Kidney (tissue), 14 donors: Measurements from ENCODE around the gene MYBPH. TPM values are rescaled to one million over a fixed set of nuclear protein-coding genes. Genes with fewer than 3 reads are reported as not detected.

Experiments
- DNase-seq, 5 donors: peaks; one replicate each; pipeline ENCODE4 v3.0.0-alpha.2; 2013 to 2020
- FAIRE-seq: peaks from 2 replicates; lab custom pipeline; 2012; peaks lifted over from hg19 to GRCh38; lab: Jason Lieb, UNC
- H3K27ac ChIP-seq, 2 donors: one replicate each; pipeline ENCODE4 v1.7.0; 2013; ENCODE audit warnings: low read depth in 2 of 2, low read length in 2 of 2, inconsistent platforms in 1 of 2
- H3K27me3 ChIP-seq: one replicate; pipeline ENCODE4 v1.7.1; 2013; ENCODE audit warnings: low read length, inconsistent platforms; ENCODE audit not compliant: control insufficient read depth, insufficient read depth
- H3K36me3 ChIP-seq, 3 donors: one replicate each; pipeline versions ENCODE4 v1.7.0 to v1.7.1; 2013; ENCODE audit warnings: low read length in 3 of 3, control low read depth in 1 of 3, inconsistent platforms in 1 of 3; ENCODE audit not compliant: insufficient read depth in 3 of 3, control insufficient read depth in 2 of 3
- H3K4me1 ChIP-seq, 3 donors: one replicate each; pipeline versions ENCODE4 v1.7.0 to v1.7.1; 2013; ENCODE audit warnings: low read length in 3 of 3, inconsistent platforms in 1 of 3, low read depth in 1 of 3; ENCODE audit not compliant: control insufficient read depth in 2 of 3, insufficient read depth in 2 of 3
- H3K4me3 ChIP-seq, 3 donors: one replicate each; pipeline versions ENCODE4 v1.7.0 to v1.8.1; 2013; ENCODE audit warnings: low read length in 3 of 3, control low read depth in 1 of 3, inconsistent platforms in 1 of 3
- H3K9ac ChIP-seq, 3 donors: one replicate each; pipeline versions ENCODE4 v1.7.0 to v1.7.1; 2013; ENCODE audit warnings: low read length in 3 of 3, control low read depth in 1 of 3, inconsistent platforms in 1 of 3
- H3K9me3 ChIP-seq, 3 donors: one replicate each; pipeline versions ENCODE4 v1.7.0 to v1.7.1; 2013; ENCODE audit warnings: low read length in 3 of 3, control low read depth in 1 of 3, inconsistent platforms in 1 of 3; ENCODE audit not compliant: control insufficient read depth in 2 of 3, insufficient read depth in 1 of 3
- CTCF ChIP-seq: IDR thresholded peaks from 3 replicates; pipeline ENCODE4 v1.5.1; 2012; ENCODE audit warnings: mild to moderate bottlenecking, moderate library complexity, borderline replicate concordance; ENCODE audit not compliant: insufficient read depth; ENCODE audit errors: extremely low read depth
- intact Hi-C: fragments of 100-400 bp; cut with DNase I; formaldehyde crosslinking; loops from one replicate; pipeline ENCODE4 v1.11.1; 2022
- polyA plus RNA-seq: library from polyadenylated mRNA; stranded (reverse); fragments of 350-450 nt; fragmentation: Illumina TruSeq; extraction: RNeasy Lipid Tissue Mini Kit (QIAGEN cat#74804); gene quantifications from one replicate; pipeline ENCODE4 v1.2.3, GENCODE V29; 2014; ENCODE audit warnings: low read depth, low replicate concordance; ENCODE audit not compliant: insufficient read depth
- total RNA-seq: library from RNA; stranded (reverse); fragmentation: NEBNext Ultra II Directional; extraction: Animal tissue kit (Norgen Biotek cat#: 25700); gene quantifications from one replicate; pipeline ENCODE4 v1.2.1, GENCODE V29; 2021
- donor health status: control.
- donor health status: control.
- donor health status: control.
- donor health status: control.
- donor health status: control.
- donor health status: DM: yes; HTN: yes; CAD: no.
- donor health status: Normal renal cell carcinoma (clear cell type).

The MYBPH gene
- total and polyA plus RNA-seq, 2 donors from 2014 or later = 2.3 TPM; not detected in 1

DNA sequence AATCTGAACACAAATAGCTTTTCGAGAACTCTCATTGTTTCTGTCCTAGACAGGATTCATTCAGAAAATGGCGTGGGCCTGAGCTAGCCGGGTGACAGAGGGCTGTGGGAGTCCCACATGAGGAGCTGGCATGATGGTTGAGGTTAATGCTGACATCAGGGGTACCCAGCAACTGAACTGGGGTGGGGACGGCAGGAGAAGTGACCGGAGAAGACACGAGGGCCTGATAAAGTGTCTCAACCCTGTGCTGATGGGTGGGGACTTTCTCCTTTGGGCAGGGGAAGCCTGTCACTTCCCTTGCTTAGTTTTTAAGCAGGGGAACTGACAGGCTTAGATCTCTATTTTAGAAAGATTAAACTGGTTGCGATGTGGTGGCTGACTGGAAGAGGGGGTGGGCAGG, 39.2 kb upstream of the MYBPH start:
- DNase-seq (no peak), FAIRE-seq (no peak)
- Histone ChIP-seq H3K27ac (no peak overlapping the region), H3K9me3 (no peaks in the 10 kb centered on the region), H3K27me3 (no peaks in the 10 kb centered on the region), H3K36me3 (no peaks in the 10 kb centered on the region), H3K9ac (no peak overlapping the region), H3K4me1 (no peaks in the 10 kb centered on the region), H3K4me3 (no peak overlapping the region)
- no peak for TF ChIP-seq CTCF
- intact Hi-C loops = loop anchor here (5.0 kb wide), 2 partner anchors 98 to 173 kb away; no protein-coding TSS in a partner anchor

- H3K4me3 ChIP-seq = no peak overlapping the region
- intact Hi-C loops = no loop called here
- FAIRE-seq (no peak), DNase-seq (no peak)
- H3K36me3 ChIP-seq = no peaks in the 10 kb centered on the region
- no peak overlapping the region for H3K9ac ChIP-seq
- no peaks in the 10 kb centered on the region for H3K4me1 ChIP-seq
- TF ChIP-seq CTCF = no peak
- no peaks in the 10 kb centered on the region for H3K27me3 ChIP-seq
- H3K27ac ChIP-seq = no peak overlapping the region
- no peaks in the 10 kb centered on the region for H3K9me3 ChIP-seq
Measured at GRCh38 chr1:203213126-203213525, 37.5 kb upstream of the MYBPH start.

DNA sequence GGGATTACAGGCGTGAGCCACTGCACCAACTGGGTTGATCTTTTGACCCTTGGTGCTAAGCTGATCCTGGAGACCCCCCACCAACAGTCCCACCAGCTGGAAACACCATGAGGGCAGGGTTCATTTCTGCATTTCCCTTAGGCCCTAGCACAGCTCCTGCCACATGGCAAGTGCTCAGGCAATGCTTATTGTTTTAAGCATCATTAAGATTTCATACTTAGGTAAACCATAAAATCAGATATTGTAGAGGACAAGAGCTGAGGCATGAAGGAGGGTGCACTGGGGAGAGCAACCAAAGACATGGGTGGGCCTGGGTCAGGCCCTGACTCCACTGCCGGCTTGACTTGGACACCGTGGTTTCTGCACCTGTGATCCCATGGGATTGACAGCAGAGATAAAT, 36.2 kb upstream of the MYBPH start:
- H3K36me3 ChIP-seq = no peaks in the 10 kb centered on the region
- H3K27me3 ChIP-seq = no peaks in the 10 kb centered on the region
- H3K4me3 ChIP-seq = no peak overlapping the region
- DNase-seq (no peak), FAIRE-seq (no peak)
- H3K9ac ChIP-seq = no peak overlapping the region
- no peak for TF ChIP-seq CTCF
- intact Hi-C loops = no loop called here
- no peaks in the 10 kb centered on the region for H3K4me1 ChIP-seq
- H3K27ac ChIP-seq = no peak overlapping the region
- H3K9me3 ChIP-seq = no peaks in the 10 kb centered on the region

- H3K4me3 ChIP-seq = no peak overlapping the region
- H3K9me3 ChIP-seq = no peaks in the 10 kb centered on the region
- H3K9ac ChIP-seq = no peak overlapping the region
- H3K4me1 ChIP-seq = no peaks in the 10 kb centered on the region
- no peaks in the 10 kb centered on the region for H3K36me3 ChIP-seq
- no peaks in the 10 kb centered on the region for H3K27me3 ChIP-seq
- no peak for TF ChIP-seq CTCF
- no peak overlapping the region for H3K27ac ChIP-seq
- FAIRE-seq = no peak
- intact Hi-C loops = no loop called here
- no peak for DNase-seq
Measured at GRCh38 chr1:203210988-203211387, 35.4 kb upstream of the MYBPH start.
